GM19467 (cell line): Measurements from ENCODE around the gene SMAD6.
A peak's percentile ranks its signal among the peaks of the same experiment; 100 is the strongest.
"Not testable (repeated sequence)": the region's sequence is repeated elsewhere in the genome, so short reads cannot be mapped to it uniquely, and the experiment has no call there.

Experiments used
- ATAC-seq: cut with Tn5 transposase; IDR thresholded peaks from one replicate; pipeline ENCODE4 v1.9.1; 2021; ENCODE audit warnings: mild to moderate bottlenecking, moderate library complexity; ENCODE audit not compliant: unreplicated experiment

Gene SMAD6

DNA sequence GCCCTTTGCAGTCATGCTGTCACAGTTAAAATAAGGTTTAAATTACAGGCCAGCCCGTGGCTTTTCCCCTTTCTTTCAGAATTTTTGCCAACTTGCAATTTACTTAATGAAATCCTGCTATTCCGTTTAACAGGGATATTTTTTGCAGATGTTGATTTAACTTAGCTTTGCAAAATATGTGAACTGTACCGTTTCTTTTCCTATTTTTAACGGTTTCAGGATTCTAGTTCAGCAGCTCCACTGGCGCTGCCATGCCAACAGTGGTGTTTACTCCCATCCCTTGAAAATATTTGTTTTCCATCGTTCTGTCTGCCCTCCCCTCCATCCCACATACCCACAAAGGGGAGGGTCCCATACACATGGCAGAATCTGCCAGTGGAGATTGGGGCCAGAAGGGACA, 54.3 kb downstream of the SMAD6 start:
- ATAC-seq = no peak

- no peak for ATAC-seq
These were observed 55.0 kb downstream of the SMAD6 start for GRCh38 chr15:66757030-66757429.

GRCh38 chr15:66757521-66757920, 55.5 kb downstream of the SMAD6 start:
- no peak for ATAC-seq

DNA sequence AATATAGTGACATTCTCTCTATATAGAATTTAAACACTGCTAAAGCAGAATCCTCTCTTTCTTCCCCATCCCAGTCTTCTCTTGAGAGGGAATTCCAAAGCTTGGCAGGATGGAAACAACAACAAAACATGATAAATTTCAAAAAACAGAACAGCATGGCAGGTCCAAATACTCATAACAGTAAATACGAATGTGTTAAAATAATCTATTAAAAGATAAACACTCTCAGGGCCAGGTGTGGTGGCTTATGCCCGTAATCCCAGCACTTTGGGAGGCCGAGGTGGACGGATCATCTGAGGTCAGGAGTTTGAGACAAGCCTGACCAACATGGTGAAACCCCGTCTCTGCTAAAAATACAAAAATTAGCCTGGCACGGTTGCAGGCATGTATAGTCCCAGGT, 56.2 kb downstream of the SMAD6 start:
- ATAC-seq = not testable (repeated sequence)

GRCh38 chr15:66758844-66759243, 56.8 kb downstream of the SMAD6 start:
- ATAC-seq = no peak

DNA sequence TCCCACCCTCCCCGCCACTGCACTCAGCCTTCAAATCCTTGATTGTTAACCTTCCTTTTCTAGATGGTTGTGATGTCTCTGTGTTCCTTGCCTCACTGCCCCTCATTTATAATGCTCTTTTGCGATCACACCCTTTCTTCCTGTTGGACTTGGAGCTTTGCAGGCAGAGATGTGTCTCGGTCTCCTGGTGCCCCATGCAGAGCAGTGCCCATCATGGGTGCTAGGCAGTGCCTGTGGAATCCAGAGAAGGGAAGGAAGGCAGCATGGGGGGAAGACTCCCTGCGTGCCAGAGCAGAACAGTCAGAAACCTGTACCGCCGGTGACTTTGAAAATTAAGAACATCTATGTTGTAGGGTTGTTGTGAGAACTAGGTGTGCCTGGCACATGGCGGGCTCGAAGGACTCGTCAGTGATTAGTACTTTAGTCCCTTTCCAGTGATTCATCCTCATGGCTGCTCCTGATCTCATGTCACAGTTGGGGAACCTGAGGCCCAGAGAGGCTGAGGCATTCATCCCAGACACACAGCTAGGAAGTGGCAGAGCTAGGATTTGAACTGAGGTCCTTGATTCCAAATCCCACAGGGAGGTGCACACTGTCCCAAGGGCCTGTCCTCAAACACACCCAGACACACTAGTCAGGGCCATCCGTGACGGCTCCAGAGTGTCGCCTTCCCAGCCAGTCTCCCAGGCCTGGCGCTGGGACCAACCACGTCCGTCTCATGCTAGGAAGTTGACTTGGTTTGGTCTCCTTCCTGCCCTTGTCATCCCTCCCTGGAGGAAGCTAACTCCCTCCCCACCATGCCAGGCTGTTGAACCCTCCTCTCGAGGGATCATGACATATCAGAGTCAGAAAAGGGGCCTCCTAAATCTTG, 58.3 kb downstream of the SMAD6 start:
- ATAC-seq = no peak

DNA sequence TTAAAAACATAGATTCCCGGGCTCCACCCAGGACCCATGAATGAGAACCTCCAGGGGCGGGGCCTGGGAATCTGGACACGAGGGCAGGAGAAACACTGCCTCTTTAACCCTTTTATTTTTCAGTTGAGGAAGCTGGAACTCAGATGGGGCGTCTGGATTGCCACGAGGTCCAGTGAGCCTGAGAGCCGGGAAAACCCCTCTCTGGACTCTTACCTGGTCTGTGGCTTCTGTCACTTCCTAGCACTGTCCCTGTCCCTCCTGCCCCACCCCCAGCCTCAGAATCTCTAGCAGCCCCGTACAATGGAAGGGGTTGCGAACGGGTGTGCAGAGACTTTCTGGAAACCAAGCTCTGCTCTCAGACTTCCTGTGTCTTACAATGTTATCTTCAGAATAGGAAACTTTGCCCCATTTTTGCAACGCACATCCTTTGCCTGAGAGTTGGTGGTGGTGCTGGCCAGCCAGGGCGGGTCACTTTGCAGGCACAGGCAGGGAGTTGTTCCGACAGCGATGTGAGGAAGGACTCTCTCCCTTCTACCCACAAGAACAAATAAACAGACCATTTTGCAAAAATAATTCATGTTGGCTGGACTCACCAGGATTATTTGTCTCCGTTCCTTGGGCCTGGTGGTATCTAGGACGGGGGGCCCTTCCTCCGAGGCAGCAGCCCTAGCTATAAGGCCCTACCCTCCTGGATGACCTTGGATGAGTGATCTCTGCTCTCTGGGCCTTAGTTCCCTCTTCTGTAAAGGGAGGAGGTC, 59.1 kb downstream of the SMAD6 start:
- ATAC-seq = no peak

GRCh38 chr15:66761726-66762595, 59.9 kb downstream of the SMAD6 start:
- ATAC-seq = no peak

- ATAC-seq = no peak
These were observed 61.4 kb downstream of the SMAD6 start for GRCh38 chr15:66763186-66764071.

GRCh38 chr15:66764072-66764786, 62.2 kb downstream of the SMAD6 start:
- ATAC-seq = no peak

- peak; percentile 64 for ATAC-seq
These were observed 63.6 kb downstream of the SMAD6 start for GRCh38 chr15:66765478-66766281.

DNA sequence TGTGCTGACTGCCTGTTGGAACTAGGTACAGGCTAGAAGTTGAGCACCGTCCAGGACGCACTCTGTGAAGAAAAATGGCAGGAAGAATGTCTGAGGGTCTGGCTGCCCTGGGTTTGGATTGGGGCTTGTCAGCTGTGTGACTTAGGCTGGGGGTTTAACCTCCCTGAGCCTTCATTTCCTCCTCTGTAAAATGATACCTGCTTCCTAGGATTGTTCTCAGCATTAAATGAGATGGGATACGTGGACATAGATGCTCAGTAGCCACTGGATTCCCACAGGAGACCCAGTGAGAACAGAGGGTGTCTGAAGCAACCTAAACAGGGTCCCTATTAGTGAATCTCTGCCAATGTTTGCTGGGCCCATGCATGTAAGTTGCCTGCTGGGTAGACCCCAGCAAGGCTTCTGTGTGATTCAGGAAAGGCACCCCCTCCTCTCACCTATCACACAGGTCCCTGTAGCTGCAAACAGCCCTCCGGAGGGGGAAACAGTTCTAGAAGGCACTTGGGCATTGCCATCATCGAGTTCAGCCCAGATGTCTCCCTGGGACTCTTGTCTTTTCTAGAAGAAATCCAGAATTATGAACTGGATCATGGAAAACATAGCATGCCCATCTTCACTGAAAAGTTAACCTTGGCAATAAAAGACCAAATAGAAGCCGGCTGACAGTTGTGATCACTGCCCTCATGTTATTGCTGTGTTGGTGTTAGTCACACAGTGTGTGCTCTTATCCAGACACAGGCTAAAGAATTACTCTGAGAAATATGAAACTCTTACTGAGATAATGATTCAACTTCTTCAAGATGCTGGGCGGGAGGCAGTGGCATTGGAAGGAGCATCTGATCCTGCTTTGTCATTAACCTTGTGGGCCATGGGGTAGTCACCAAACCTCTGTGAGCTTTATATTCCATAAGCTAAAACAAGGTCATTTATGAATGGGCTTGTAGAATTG, 64.5 kb downstream of the SMAD6 start:
- no peak for ATAC-seq

DNA sequence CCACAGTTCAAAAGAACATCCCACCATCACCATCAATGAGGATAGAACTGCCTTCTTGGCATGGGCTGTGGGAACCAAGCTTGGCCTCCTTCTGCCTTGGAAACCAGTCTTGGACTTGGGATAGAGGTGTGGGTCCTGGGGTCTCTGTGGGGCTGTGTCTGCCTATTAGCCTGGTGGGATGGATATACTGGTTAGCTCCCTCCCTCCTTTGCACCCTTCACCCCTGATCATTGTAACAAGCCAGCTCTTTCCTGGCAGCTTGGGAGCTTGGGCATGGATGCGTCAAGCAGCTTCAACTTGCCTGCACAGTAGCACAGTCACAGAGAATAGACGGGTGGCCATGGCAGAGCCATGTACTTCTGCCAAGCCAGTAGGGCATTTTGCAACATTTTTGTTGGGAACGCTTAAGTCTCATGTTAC, 65.2 kb downstream of the SMAD6 start:
- no peak for ATAC-seq

GRCh38 chr15:66768987-66769386, 67.0 kb downstream of the SMAD6 start:
- no peak for ATAC-seq

GRCh38 chr15:66770518-66771350, 68.7 kb downstream of the SMAD6 start:
- ATAC-seq = no peak

- no peak for ATAC-seq
These were observed 69.3 kb downstream of the SMAD6 start for GRCh38 chr15:66771351-66771650.

DNA sequence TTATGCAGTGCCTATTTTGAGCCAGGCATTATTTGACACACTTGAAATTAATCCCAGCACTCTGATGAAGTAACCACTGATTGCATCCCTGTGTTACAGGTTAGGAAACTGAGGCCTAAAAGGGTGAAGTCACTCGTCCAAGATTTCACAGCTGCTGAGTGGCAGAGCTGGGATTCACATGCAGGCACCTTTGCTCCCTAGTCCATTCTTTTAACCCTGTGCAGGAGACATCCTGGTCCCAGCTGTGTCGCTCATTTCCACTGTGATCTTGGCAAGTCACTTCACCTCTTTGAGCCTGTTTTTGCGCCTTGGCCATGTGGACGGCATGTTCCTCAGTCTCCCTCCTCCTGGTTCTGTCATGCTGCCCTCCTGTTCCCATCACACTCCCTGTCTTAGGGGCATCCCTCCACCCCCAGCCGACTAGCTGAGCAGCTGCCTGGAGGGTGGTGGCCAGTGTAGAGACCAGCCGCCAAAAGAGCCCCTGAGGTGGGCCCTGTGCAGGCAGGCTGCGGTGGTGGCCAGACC, 70.6 kb downstream of the SMAD6 start:
- no peak for ATAC-seq
